HG02678 (cell line): Measurements from ENCODE around the gene NIP7.
"Not testable (repeated sequence)": the region's sequence is repeated elsewhere in the genome, so short reads cannot be mapped to it uniquely, and the experiment has no call there.

Experiments used
- ATAC-seq: cut with Tn5 transposase; IDR thresholded peaks from one replicate; pipeline ENCODE4 v1.9.1; 2021; ENCODE audit warnings: mild to moderate bottlenecking, moderate library complexity; ENCODE audit not compliant: unreplicated experiment

Gene NIP7

GRCh38 chr16:69338557-69339288 lies 849 bp upstream of the NIP7 start:
- no peak for ATAC-seq

- ATAC-seq, result no peak
These were observed 598 bp downstream of the NIP7 start for GRCh38 chr16:69340095-69340644.

GRCh38 chr16:69344171-69344570 lies 4.6 kb downstream of the NIP7 start:
- no peak for ATAC-seq

- ATAC-seq, result no peak
These were observed 6.4 kb downstream of the NIP7 start for GRCh38 chr16:69345923-69346322.

GRCh38 chr16:69346683-69347082 lies 7.1 kb downstream of the NIP7 start:
- ATAC-seq, result no peak

GRCh38 chr16:69348222-69348621 lies 8.7 kb downstream of the NIP7 start:
- no peak for ATAC-seq

GRCh38 chr16:69349536-69349935 lies 10.0 kb downstream of the NIP7 start:
- ATAC-seq, result no peak

- no peak for ATAC-seq
These were observed 11.1 kb downstream of the NIP7 start for GRCh38 chr16:69350536-69351133.

GRCh38 chr16:69351309-69352027 lies 11.9 kb downstream of the NIP7 start, which contains the start of gene TMED6:
TMED6 (minus strand) TSS chr16:69351786; CDS start chr16:69351753, 33 bp downstream.
- ATAC-seq, result no peak

GRCh38 chr16:69360070-69360469 lies 20.5 kb downstream of the NIP7 start:
- not testable (repeated sequence) for ATAC-seq

GRCh38 chr16:69363281-69363717 lies 23.7 kb downstream of the NIP7 start:
- no peak for ATAC-seq

GRCh38 chr16:69364088-69364487 lies 24.5 kb downstream of the NIP7 start:
- no peak for ATAC-seq

- no peak for ATAC-seq
These were observed 26.3 kb downstream of the NIP7 start for GRCh38 chr16:69365901-69366300.

- ATAC-seq, result no peak
These were observed 26.9 kb downstream of the NIP7 start for GRCh38 chr16:69366431-69366830.

- ATAC-seq, result no peak
These were observed 28.4 kb downstream of the NIP7 start for GRCh38 chr16:69367980-69368379.

- no peak for ATAC-seq
These were observed 29.3 kb downstream of the NIP7 start for GRCh38 chr16:69368866-69369265.

- no peak for ATAC-seq
These were observed 32.0 kb downstream of the NIP7 start for GRCh38 chr16:69371564-69371963.

- ATAC-seq, result no peak
These were observed 33.4 kb downstream of the NIP7 start for GRCh38 chr16:69373019-69373418.

- no peak for ATAC-seq
These were observed 37.0 kb downstream of the NIP7 start for GRCh38 chr16:69376393-69377059.

- ATAC-seq, result no peak
These were observed 38.5 kb downstream of the NIP7 start for GRCh38 chr16:69378036-69378435.

GRCh38 chr16:69378760-69379159 lies 39.2 kb downstream of the NIP7 start:
- ATAC-seq, result no peak
